ENCODE data around the gene MBNL2.

- TF ChIP-seq CTCF (IDR thresholded peaks at IDR 0.05; ENCODE audit: low read length) (no peak), EZH2 (optimal IDR thresholded peaks at IDR 0.05; ENCODE audit: low read depth, low read length) (no peak)
Observed at GRCh38 chr13:97224544-97225300, 2.6 kb downstream of the MBNL2 start.

Data from MM.1S (cell line).